Heart left ventricle (tissue), 13 donors: ENCODE measurements around the gene TRAM2.

ENCODE experiments used
- CTCF ChIP-seq, 12 donors: fragments of 200-600 bp; sonication (generic) in 4 of 12; IDR thresholded peaks; one replicate each; pipeline versions ENCODE4 v1.5.0 to v1.8.0; 2018 to 2022; ENCODE audit warnings: antibody characterized with exemption in 12 of 12, mild to moderate bottlenecking in 5 of 12
- POLR2A ChIP-seq, 2 donors: fragments of 450-650 bp; IDR thresholded peaks; one replicate each; pipeline ENCODE4 v1.6.1; 2017; ENCODE audit warnings: antibody characterized with exemption in 2 of 2, mild to moderate bottlenecking in 2 of 2, moderate library complexity in 2 of 2
- donor health status: ischemic (EF 13 %, LVEDD 7.1; RV severe dilation, severe dysfunction).
- donor health status: DM: no; HTN: yes; CAD: no.
- donor health status: DM: no; HTN: no; CAD: no.
- donor health status: ischemic (EF 25% LVEDD 6.9; RV normal size, moderate dysfunction).
- donor health status: ischemic (EF 25% LVEDD 5.7; RV mildly dilated, moderate dysfunction).
- donor health status: ischemic (EF 35%, LVEDD 5.7; RV mildly dilated, moderate dysfunction).
- donor health status: nonischemic (EF 11% LVEDD 7.7; RV severe dilation, severe dysfunction).
- donor health status: DM: yes; HTN: yes; CAD: no.
- donor health status: PGD.
- donor health status: ischemic (EF 29% LVEDD 5.4; RV normal size, mild dysfunction).
- donor health status: nonischemic (EF 23%, LVEDD 6.1; RV moderate dilation, normal function).

- TF ChIP-seq CTCF (IDR thresholded peaks at IDR 0.05) (no peak), POLR2A (IDR thresholded peaks at IDR 0.05) (no peak)
Measured at GRCh38 chr6:52579006-52579660, 2.3 kb upstream of the TRAM2 start.
